HepG2 (cell line): ENCODE results near the gene NMU. TPM values are rescaled to one million over a fixed set of nuclear protein-coding genes. Genes with fewer than 3 reads are reported as not detected.

Source experiments
- ATAC-seq: fragments of 200-7000 bp; cut with Tn5 transposase; 3 replicates; pipeline ENCODE4 v1.9.1; 2020; ENCODE audit warnings: mild to moderate bottlenecking, moderate library complexity
- BruUV-seq: library from RNA; stranded (reverse); fragments of 400-500 nt; replicated peaks from 2 replicates; lab custom pipeline; 2021; lab: Mats Ljungman, UMichigan
- CTCF ChIA-PET: fragments of 300-600 bp; formaldehyde crosslinking; extraction: SDS; loops from one replicate; lab custom pipeline; 2021; ENCODE audit warnings: low total read pairs, inconsistent platforms, low intra/inter-chr PET ratio; lab: Yijun Ruan, JAX
- POLR2A ChIA-PET: fragments of 350-600 bp; sonication (Branson Sonifier 250); formaldehyde crosslinking; loops from one replicate; lab custom pipeline; 2020; ENCODE audit warnings: antibody characterized with exemption, inconsistent platforms; lab: Yijun Ruan, JAX
- DNase-seq: peaks from one replicate; pipeline ENCODE4 v3.0.0-alpha.2; 2015; ENCODE audit warnings: low spot score
- FAIRE-seq: peaks from 3 replicates; lab custom pipeline; 2011; peaks lifted over from hg19 to GRCh38; lab: Jason Lieb, UNC
- H2AFZ ChIP-seq: one replicate; pipeline ENCODE4 v1.6.1; 2011; ENCODE audit warnings: low read length, inconsistent platforms
- H3K27ac ChIP-seq: fragments of 300-600 bp; 3 replicates; pipeline ENCODE4 v1.8.0; 2011; ENCODE audit warnings: mixed run types, mild to moderate bottlenecking, mixed read lengths, low read length, inconsistent platforms; ENCODE audit not compliant: insufficient read depth; ENCODE audit errors: extremely low read length
- H3K27me3 ChIP-seq, 2 experiments: fragments of 200-600 bp in 1 of 2; 2 replicates in 1 of 2; 3 replicates in 1 of 2; pipeline versions ENCODE4 v1.6.0 to v1.8.0; 2011; ENCODE audit warnings: low read length in 2 of 2, mild to moderate bottlenecking in 2 of 2, moderate library complexity in 2 of 2, inconsistent platforms in 1 of 2; ENCODE audit not compliant: insufficient read depth in 2 of 2, control insufficient read depth in 1 of 2
- H3K36me3 ChIP-seq, 2 experiments: fragments of 200-600 bp in 1 of 2; replicated peaks in 1 of 2; 2 replicates in 1 of 2; 3 replicates in 1 of 2; pipeline versions ENCODE4 v1.5.1 to v1.8.0; 2011; ENCODE audit warnings: low read length in 2 of 2, inconsistent platforms in 1 of 2; ENCODE audit not compliant: insufficient read depth in 2 of 2, control insufficient read depth in 1 of 2
- H3K4me1 ChIP-seq: 2 replicates; pipeline ENCODE4 v1.5.1; 2012; ENCODE audit warnings: low read length, inconsistent platforms; ENCODE audit not compliant: insufficient read depth
- H3K4me2 ChIP-seq: 2 replicates; pipeline ENCODE4 v1.6.0; 2011; ENCODE audit warnings: low read depth, low read length, inconsistent platforms
- H3K4me3 ChIP-seq, 3 experiments: fragments of 200-600 bp in 1 of 3; sonication (generic), shearing (Covaris generic) in 1 of 3; replicated peaks in 1 of 3; 2 replicates each; pipeline ENCODE4 v1.5.1; 2011 to 2016; ENCODE audit warnings: low read length in 3 of 3, inconsistent platforms in 2 of 3, low read depth in 2 of 3, mild to moderate bottlenecking in 2 of 3, control low read depth in 1 of 3, mixed read lengths in 1 of 3; ENCODE audit not compliant: insufficient read depth in 1 of 3
- H3K79me2 ChIP-seq: one replicate; pipeline ENCODE4 v1.6.1; 2011; ENCODE audit warnings: low read length, inconsistent platforms; ENCODE audit not compliant: insufficient read depth
- H3K9ac ChIP-seq: 2 replicates; pipeline ENCODE4 v1.6.0; 2011; ENCODE audit warnings: mild to moderate bottlenecking, low read depth, low read length, inconsistent platforms; ENCODE audit not compliant: insufficient read depth
- H3K9me3 ChIP-seq: 2 replicates; pipeline ENCODE4 v1.5.1; 2012; ENCODE audit warnings: mild to moderate bottlenecking, low read length
- H4K20me1 ChIP-seq: 2 replicates; pipeline ENCODE4 v1.6.0; 2011; ENCODE audit warnings: inconsistent platforms, mild to moderate bottlenecking, low read length, moderate library complexity; ENCODE audit not compliant: insufficient read depth
- AGO1 ChIP-seq: fragments of 200-400 bp; formaldehyde crosslinking; IDR thresholded peaks from 2 replicates; pipeline ENCODE4 v1.6.1; 2017; ENCODE audit warnings: mild to moderate bottlenecking, low read depth, low read length, moderate library complexity; ENCODE audit not compliant: poor library complexity, severe bottlenecking
- FOSL2 ChIP-seq: sonication (generic); formaldehyde crosslinking; IDR thresholded peaks from 2 replicates; pipeline ENCODE4 v1.4.0; 2020; ENCODE audit warnings: missing genetic modification reagents
- KLF15 ChIP-seq: sonication (generic); formaldehyde crosslinking; IDR thresholded peaks from 2 replicates; pipeline ENCODE4 v1.8.1; 2023; ENCODE audit warnings: borderline replicate concordance, mild to moderate bottlenecking, inconsistent platforms, missing genetic modification reagents, mixed read lengths
- PHF20 ChIP-seq: sonication (generic); formaldehyde crosslinking; IDR thresholded peaks from 2 replicates; pipeline ENCODE4 v1.5.0; 2020; ENCODE audit warnings: mild to moderate bottlenecking, missing genetic modification reagents
- RARG ChIP-seq: sonication (generic); formaldehyde crosslinking; IDR thresholded peaks from 2 replicates; pipeline ENCODE4 v1.4.0; 2020; ENCODE audit warnings: low read depth, mild to moderate bottlenecking, missing genetic modification reagents
- SMC3 ChIP-seq: IDR thresholded peaks from 2 replicates; pipeline ENCODE4 v1.6.1; 2011; ENCODE audit warnings: low read length, improper control_type of control experiment
- SP140L ChIP-seq: sonication (generic); formaldehyde crosslinking; IDR thresholded peaks from 2 replicates; pipeline ENCODE4 v1.4.0; 2020; ENCODE audit warnings: missing genetic modification reagents, borderline replicate concordance
- TRIM24 ChIP-seq: sonication (generic); formaldehyde crosslinking; IDR thresholded peaks from 2 replicates; pipeline ENCODE4 v1.8.0; 2022; ENCODE audit warnings: mild to moderate bottlenecking, missing genetic modification reagents
- ZNF354B ChIP-seq: sonication (generic); formaldehyde crosslinking; IDR thresholded peaks from 2 replicates; pipeline ENCODE4 v1.8.0; 2022; ENCODE audit warnings: mild to moderate bottlenecking, missing genetic modification reagents
- ZNF558 ChIP-seq: sonication (generic); formaldehyde crosslinking; IDR thresholded peaks from 2 replicates; pipeline ENCODE4 v1.9.0; 2022; ENCODE audit warnings: mild to moderate bottlenecking, missing genetic modification reagents, borderline replicate concordance
- ZNF652 ChIP-seq: IDR thresholded peaks from 2 replicates; pipeline ENCODE4 v1.6.1; 2016; ENCODE audit warnings: low read depth, borderline replicate concordance
- ZSCAN20 ChIP-seq: sonication (generic); formaldehyde crosslinking; IDR thresholded peaks from 2 replicates; pipeline ENCODE4 v1.4.0; 2020; ENCODE audit warnings: missing genetic modification reagents, mild to moderate bottlenecking, borderline replicate concordance
- in situ Hi-C: cut with HindIII; loops from 2 replicates; pipeline ENCODE4 v1.10.0; 2017; ENCODE audit warnings: low pct_unique_long_range_greater_than_20kb; ENCODE audit not compliant: extremely low pct_ligation_motif_present
- intact Hi-C: fragments of 100-400 bp; cut with micrococcal nuclease; formaldehyde crosslinking; loops from one replicate; pipeline ENCODE4 v1.10.0; 2022; ENCODE audit not compliant: unreplicated experiment
- polyA plus RNA-seq, 8 experiments: library from polyadenylated mRNA; depleted of rRNA in 3 of 8; stranded (reverse) in 7 of 8; unstranded in 1 of 8; fragments of >200 nt; fragmentation: Illumina TruSeq in 4 of 8; extraction: Trizol in 4 of 8; gene quantifications; 2 replicates each; pipeline versions ENCODE4 v1.2.1 to v1.2.3, GENCODE V29; 2011 to 2016; ENCODE audit warnings: low read depth in 4 of 8, missing spikeins in 1 of 8, mixed read lengths in 1 of 8; ENCODE audit not compliant: insufficient read depth in 1 of 8
- total RNA-seq, 5 experiments: library from RNA; depleted of rRNA; stranded (reverse); fragments of >200 nt; fragmentation: Illumina TruSeq; extraction: Trizol; gene quantifications; 2 replicates each; pipeline ENCODE4 v1.2.3, GENCODE V29; 2016; ENCODE audit warnings: low read depth in 1 of 5
- TF ChIP-seq, protein P1 (sequence below): sonication (generic); formaldehyde crosslinking; IDR thresholded peaks from one replicate; pipeline ENCODE4 v1.5.1; 2020; ENCODE audit warnings: mild to moderate bottlenecking, missing genetic modification reagents; ENCODE audit errors: not compliant biosample characterization
- TF ChIP-seq, protein P2 (sequence below): IDR thresholded peaks from 2 replicates; pipeline ENCODE4 v1.6.1; 2016; ENCODE audit warnings: control low read depth
- TF ChIP-seq, protein P3 (sequence below): sonication (generic); formaldehyde crosslinking; IDR thresholded peaks from 2 replicates; pipeline ENCODE4 v1.4.0; 2020; ENCODE audit warnings: missing genetic modification reagents

Gene NMU
- total and polyA plus RNA-seq, 2 of the 13 experiments (the other 11 are each of a cell fraction or from before 2014, with no cell fraction given), result not detected

GRCh38 chr4:55578341-55579010 is 57.6 kb downstream of the NMU start:
- peaks cover 0 to 3% of the 10 kb centered on the region in 2 experiments; a peak in 1 of 5 replicates for H3K27me3 ChIP-seq
- H3K4me1 ChIP-seq, result no peaks in the 10 kb centered on the region
- DNase-seq, result no peak
- H3K27ac ChIP-seq, result no peak overlapping the region
- no peaks in the 10 kb centered on the region for H3K79me2 ChIP-seq
- BruUV-seq, result no TSS peak
- no peak for ATAC-seq
- no peak overlapping the region for H3K9ac ChIP-seq
- ChIA-PET POLR2A (no interaction called here), CTCF (no interaction called here)
- peaks cover 11% of the 10 kb centered on the region for H3K9me3 ChIP-seq
- H2AFZ ChIP-seq, result no peak overlapping the region
- H4K20me1 ChIP-seq, result no peaks in the 10 kb centered on the region
- in situ Hi-C loops (no loop called here), intact Hi-C loops (no loop called here)
- H3K4me3 ChIP-seq, result no peak overlapping the region
- H3K4me2 ChIP-seq, result no peak overlapping the region
- FAIRE-seq, result no peak
- H3K36me3 ChIP-seq, result no peaks in the 10 kb centered on the region
- TF ChIP-seq KLF15 (CRISPR knock-in tag) (no peak), TRIM24 (CRISPR knock-in tag) (no peak), FOSL2 (CRISPR knock-in tag) (no peak), RARG (no peak), AGO1 (no peak), ZNF652 (CRISPR knock-in tag) (no peak), ZNF558 (CRISPR knock-in tag) (no peak), ZSCAN20 (CRISPR knock-in tag) (no peak), SP140L (no peak), SMC3 (no peak), ZNF354B (no peak), PHF20 (CRISPR knock-in tag) (no peak)
- TF ChIP-seq, protein P1, sequence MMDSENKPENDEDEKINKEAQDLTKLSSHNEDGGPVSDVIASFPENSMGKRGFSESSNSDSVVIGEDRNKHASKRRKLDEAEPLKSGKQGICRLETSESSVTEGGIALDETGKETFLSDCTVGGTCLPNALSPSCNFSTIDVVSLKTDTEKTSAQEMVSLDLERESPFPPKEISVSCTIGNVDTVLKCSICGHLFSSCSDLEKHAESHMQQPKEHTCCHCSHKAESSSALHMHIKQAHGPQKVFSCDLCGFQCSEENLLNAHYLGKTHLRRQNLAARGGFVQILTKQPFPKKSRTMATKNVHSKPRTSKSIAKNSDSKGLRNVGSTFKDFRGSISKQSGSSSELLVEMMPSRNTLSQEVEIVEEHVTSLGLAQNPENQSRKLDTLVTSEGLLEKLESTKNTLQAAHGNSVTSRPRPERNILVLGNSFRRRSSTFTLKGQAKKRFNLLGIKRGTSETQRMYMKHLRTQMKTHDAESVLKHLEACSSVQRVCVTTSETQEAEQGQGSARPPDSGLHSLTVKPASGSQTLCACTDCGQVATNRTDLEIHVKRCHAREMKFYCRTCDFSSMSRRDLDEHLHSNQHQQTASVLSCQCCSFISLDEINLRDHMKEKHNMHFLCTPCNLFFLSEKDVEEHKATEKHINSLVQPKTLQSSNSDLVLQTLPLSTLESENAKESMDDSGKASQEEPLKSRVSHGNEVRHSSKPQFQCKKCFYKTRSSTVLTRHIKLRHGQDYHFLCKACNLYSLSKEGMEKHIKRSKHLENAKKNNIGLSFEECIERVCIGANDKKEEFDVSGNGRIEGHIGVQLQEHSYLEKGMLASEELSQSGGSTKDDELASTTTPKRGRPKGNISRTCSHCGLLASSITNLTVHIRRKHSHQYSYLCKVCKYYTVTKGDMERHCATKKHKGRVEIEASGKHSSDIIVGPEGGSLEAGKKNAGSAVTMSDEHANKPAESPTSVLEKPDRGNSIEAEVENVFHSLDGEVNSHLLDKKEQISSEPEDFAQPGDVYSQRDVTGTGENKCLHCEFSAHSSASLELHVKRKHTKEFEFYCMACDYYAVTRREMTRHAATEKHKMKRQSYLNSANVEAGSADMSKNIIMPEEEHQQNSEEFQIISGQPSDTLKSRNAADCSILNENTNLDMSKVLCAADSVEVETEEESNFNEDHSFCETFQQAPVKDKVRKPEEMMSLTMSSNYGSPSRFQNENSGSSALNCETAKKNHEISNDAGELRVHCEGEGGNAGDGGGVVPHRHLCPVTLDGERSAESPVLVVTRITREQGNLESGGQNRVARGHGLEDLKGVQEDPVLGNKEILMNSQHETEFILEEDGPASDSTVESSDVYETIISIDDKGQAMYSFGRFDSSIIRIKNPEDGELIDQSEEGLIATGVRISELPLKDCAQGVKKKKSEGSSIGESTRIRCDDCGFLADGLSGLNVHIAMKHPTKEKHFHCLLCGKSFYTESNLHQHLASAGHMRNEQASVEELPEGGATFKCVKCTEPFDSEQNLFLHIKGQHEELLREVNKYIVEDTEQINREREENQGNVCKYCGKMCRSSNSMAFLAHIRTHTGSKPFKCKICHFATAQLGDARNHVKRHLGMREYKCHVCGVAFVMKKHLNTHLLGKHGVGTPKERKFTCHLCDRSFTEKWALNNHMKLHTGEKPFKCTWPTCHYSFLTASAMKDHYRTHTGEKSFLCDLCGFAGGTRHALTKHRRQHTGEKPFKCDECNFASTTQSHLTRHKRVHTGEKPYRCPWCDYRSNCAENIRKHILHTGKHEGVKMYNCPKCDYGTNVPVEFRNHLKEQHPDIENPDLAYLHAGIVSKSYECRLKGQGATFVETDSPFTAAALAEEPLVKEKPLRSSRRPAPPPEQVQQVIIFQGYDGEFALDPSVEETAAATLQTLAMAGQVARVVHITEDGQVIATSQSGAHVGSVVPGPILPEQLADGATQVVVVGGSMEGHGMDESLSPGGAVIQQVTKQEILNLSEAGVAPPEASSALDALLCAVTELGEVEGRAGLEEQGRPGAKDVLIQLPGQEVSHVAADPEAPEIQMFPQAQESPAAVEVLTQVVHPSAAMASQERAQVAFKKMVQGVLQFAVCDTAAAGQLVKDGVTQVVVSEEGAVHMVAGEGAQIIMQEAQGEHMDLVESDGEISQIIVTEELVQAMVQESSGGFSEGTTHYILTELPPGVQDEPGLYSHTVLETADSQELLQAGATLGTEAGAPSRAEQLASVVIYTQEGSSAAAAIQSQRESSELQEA (CRISPR knock-in tag), result no peak
- TF ChIP-seq, protein P2, sequence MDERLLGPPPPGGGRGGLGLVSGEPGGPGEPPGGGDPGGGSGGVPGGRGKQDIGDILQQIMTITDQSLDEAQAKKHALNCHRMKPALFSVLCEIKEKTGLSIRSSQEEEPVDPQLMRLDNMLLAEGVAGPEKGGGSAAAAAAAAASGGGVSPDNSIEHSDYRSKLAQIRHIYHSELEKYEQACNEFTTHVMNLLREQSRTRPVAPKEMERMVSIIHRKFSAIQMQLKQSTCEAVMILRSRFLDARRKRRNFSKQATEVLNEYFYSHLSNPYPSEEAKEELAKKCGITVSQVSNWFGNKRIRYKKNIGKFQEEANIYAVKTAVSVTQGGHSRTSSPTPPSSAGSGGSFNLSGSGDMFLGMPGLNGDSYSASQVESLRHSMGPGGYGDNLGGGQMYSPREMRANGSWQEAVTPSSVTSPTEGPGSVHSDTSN (CRISPR knock-in tag), result no peak
- TF ChIP-seq, protein P3, sequence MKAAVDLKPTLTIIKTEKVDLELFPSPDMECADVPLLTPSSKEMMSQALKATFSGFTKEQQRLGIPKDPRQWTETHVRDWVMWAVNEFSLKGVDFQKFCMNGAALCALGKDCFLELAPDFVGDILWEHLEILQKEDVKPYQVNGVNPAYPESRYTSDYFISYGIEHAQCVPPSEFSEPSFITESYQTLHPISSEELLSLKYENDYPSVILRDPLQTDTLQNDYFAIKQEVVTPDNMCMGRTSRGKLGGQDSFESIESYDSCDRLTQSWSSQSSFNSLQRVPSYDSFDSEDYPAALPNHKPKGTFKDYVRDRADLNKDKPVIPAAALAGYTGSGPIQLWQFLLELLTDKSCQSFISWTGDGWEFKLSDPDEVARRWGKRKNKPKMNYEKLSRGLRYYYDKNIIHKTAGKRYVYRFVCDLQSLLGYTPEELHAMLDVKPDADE (CRISPR knock-in tag), result no peak
